ENCODE data around the gene MAP3K5.

DNA sequence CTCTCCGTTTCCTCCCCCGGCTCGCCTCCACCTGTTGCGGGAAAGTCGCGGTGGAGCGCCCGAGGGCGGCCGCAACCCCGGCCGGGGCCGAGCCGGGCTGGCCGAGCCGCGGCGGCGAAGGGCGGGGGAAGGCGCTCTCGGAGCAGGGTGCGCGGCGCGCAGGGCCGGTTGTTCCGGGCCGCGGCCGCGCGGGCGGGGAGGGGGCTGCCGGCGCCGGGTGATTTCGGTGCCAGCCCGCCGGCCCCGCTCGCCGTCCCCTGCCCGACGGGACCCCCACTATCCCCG is 242.3 kb downstream of the MAP3K5 start:
- no peak for TF ChIP-seq POLR2A (IDR thresholded peaks at IDR 0.05)
- TF ChIP-seq, protein P1, sequence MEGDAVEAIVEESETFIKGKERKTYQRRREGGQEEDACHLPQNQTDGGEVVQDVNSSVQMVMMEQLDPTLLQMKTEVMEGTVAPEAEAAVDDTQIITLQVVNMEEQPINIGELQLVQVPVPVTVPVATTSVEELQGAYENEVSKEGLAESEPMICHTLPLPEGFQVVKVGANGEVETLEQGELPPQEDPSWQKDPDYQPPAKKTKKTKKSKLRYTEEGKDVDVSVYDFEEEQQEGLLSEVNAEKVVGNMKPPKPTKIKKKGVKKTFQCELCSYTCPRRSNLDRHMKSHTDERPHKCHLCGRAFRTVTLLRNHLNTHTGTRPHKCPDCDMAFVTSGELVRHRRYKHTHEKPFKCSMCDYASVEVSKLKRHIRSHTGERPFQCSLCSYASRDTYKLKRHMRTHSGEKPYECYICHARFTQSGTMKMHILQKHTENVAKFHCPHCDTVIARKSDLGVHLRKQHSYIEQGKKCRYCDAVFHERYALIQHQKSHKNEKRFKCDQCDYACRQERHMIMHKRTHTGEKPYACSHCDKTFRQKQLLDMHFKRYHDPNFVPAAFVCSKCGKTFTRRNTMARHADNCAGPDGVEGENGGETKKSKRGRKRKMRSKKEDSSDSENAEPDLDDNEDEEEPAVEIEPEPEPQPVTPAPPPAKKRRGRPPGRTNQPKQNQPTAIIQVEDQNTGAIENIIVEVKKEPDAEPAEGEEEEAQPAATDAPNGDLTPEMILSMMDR (IDR thresholded peaks at IDR 0.05): no peak
